GM12875 (cell line): ENCODE measurements around the gene GINS2.

Source experiments
- H3K4me3 ChIP-seq: one replicate; pipeline ENCODE4 v1.5.1; 2011; ENCODE audit warnings: low read depth, low read length, control low read depth
- CTCF ChIP-seq: IDR thresholded peaks from 2 replicates; pipeline ENCODE4 v1.5.1; 2011; ENCODE audit warnings: low read depth, mild to moderate bottlenecking, control low read depth, inconsistent platforms, low read length, moderate library complexity, borderline replicate concordance; ENCODE audit not compliant: insufficient read depth

The GINS2 gene

GRCh38 chr16:85715169-85716021 is 26.6 kb upstream of the GINS2 start:
- TF ChIP-seq CTCF = no peak
- H3K4me3 ChIP-seq = no peak overlapping the region

GRCh38 chr16:85712801-85713200 is 24.0 kb upstream of the GINS2 start:
- TF ChIP-seq CTCF = no peak
- H3K4me3 ChIP-seq = no peak overlapping the region

DNA sequence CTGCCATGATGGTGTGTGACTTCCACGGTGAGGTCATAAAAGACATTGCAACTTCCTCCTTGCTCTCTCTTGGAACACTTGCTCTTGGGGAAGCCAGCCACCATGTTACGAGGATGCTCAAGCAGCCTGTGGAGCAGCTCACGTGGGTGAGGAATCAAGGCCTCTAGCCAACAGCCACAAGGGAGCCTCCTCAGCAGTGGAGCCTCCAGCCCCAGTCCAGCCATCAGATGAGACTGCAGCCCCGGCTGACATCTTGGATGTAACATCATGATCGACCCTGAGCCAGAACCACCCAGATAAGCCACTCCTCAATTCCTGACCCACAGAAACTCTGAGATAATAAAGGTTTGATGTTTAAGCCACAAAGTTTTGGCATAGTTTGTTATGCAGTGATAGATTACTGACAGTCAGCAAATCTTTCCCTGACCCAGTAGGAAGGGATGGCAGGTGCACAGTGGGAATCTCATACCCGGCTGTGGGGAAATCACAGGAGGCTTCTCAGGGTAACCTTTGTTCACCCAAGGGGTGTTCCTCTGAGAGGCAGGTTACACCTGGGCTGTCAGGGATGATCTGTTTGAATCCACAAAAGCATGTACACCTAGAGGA is 23.3 kb upstream of the GINS2 start:
- H3K4me3 ChIP-seq = no peak overlapping the region
- TF ChIP-seq CTCF = no peak

GRCh38 chr16:85710732-85711131 is 22.0 kb upstream of the GINS2 start:
- TF ChIP-seq CTCF = no peak
- no peak overlapping the region for H3K4me3 ChIP-seq

GRCh38 chr16:85709766-85710585 is 21.2 kb upstream of the GINS2 start:
- no peak overlapping the region for H3K4me3 ChIP-seq
- no peak for TF ChIP-seq CTCF

GRCh38 chr16:85708338-85708737 is 19.6 kb upstream of the GINS2 start:
- no peak overlapping the region for H3K4me3 ChIP-seq

More at GRCh38 chr16:85708338-85708737, 19.6 kb upstream of the GINS2 start:
- TF ChIP-seq CTCF = no peak
